ENCODE results near the gene STXBP2.

DNA sequence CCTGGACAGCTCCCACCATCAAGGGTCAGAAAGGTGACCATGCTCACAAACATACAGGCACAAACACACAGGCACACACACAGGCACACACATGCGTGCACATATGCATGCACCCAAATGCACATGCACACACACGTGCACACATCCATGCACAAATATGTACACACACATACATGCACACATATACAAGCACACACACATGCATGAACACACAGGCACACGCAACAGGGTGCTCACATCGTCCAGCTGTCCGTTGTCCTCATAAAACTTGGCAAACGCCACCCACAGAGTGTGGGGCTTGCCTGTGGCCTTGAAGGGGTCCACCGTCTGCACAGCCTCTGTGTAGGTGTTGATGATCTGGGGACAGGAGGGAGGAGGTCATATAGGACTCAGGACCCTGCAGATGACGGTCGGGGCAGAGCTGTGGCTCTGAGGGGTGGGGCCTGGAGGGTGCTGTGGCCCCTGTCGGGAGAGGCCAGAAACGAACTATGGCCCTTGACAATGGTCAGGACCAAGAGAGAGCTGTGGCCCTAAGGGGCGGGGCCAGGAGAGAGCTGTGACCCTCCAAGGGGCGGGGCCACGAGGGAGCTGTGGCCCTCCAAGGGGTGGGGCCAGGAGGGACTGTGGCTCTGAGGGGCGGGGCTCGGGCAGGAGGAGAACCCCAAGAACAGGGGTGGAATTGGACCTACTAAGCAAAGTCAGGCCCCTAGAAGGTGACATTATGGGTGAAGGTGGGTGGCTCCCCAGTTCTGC lies 13.8 kb upstream of the STXBP2 start:
- TF ChIP-seq ZNF830 (CRISPR knock-in tag; IDR thresholded peaks at IDR 0.05) = no peak
- TF ChIP-seq GABPA (tag; conservative IDR thresholded peaks at IDR 0.05; ENCODE audit: low read depth) = no peak
- no peak for TF ChIP-seq TAF9B (IDR thresholded peaks at IDR 0.05; ENCODE audit: partially characterized antibody)
- TF ChIP-seq, protein P1, sequence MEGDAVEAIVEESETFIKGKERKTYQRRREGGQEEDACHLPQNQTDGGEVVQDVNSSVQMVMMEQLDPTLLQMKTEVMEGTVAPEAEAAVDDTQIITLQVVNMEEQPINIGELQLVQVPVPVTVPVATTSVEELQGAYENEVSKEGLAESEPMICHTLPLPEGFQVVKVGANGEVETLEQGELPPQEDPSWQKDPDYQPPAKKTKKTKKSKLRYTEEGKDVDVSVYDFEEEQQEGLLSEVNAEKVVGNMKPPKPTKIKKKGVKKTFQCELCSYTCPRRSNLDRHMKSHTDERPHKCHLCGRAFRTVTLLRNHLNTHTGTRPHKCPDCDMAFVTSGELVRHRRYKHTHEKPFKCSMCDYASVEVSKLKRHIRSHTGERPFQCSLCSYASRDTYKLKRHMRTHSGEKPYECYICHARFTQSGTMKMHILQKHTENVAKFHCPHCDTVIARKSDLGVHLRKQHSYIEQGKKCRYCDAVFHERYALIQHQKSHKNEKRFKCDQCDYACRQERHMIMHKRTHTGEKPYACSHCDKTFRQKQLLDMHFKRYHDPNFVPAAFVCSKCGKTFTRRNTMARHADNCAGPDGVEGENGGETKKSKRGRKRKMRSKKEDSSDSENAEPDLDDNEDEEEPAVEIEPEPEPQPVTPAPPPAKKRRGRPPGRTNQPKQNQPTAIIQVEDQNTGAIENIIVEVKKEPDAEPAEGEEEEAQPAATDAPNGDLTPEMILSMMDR (IDR thresholded peaks at IDR 0.05 in 2 of 3, conservative IDR thresholded peaks at IDR 0.05 in 1 of 3; ENCODE audit: insufficient read depth in 2 of 3, low read depth in 1 of 3, low read length in 3 of 3) = no peak
- TF ChIP-seq, protein P2, sequence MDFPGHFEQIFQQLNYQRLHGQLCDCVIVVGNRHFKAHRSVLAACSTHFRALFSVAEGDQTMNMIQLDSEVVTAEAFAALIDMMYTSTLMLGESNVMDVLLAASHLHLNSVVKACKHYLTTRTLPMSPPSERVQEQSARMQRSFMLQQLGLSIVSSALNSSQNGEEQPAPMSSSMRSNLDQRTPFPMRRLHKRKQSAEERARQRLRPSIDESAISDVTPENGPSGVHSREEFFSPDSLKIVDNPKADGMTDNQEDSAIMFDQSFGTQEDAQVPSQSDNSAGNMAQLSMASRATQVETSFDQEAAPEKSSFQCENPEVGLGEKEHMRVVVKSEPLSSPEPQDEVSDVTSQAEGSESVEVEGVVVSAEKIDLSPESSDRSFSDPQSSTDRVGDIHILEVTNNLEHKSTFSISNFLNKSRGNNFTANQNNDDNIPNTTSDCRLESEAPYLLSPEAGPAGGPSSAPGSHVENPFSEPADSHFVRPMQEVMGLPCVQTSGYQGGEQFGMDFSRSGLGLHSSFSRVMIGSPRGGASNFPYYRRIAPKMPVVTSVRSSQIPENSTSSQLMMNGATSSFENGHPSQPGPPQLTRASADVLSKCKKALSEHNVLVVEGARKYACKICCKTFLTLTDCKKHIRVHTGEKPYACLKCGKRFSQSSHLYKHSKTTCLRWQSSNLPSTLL (IDR thresholded peaks at IDR 0.05) = no peak
- TF ChIP-seq POLR2A (conservative IDR thresholded peaks at IDR 0.05) = 0 out of 2 replicates have a peak, but pooled peaks have one; percentile 36
- TF ChIP-seq, protein P3, sequence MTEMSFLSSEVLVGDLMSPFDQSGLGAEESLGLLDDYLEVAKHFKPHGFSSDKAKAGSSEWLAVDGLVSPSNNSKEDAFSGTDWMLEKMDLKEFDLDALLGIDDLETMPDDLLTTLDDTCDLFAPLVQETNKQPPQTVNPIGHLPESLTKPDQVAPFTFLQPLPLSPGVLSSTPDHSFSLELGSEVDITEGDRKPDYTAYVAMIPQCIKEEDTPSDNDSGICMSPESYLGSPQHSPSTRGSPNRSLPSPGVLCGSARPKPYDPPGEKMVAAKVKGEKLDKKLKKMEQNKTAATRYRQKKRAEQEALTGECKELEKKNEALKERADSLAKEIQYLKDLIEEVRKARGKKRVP (CRISPR knock-in tag; IDR thresholded peaks at IDR 0.05) = no peak
- TF ChIP-seq, protein P4, sequence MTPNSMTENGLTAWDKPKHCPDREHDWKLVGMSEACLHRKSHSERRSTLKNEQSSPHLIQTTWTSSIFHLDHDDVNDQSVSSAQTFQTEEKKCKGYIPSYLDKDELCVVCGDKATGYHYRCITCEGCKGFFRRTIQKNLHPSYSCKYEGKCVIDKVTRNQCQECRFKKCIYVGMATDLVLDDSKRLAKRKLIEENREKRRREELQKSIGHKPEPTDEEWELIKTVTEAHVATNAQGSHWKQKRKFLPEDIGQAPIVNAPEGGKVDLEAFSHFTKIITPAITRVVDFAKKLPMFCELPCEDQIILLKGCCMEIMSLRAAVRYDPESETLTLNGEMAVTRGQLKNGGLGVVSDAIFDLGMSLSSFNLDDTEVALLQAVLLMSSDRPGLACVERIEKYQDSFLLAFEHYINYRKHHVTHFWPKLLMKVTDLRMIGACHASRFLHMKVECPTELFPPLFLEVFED (CRISPR knock-in tag; conservative IDR thresholded peaks at IDR 0.05) = no peak
- TF ChIP-seq SETDB1 (IDR thresholded peaks at IDR 0.05; ENCODE audit: low read length) = no peak
- TF ChIP-seq EZH2 (IDR thresholded peaks at IDR 0.05; ENCODE audit: borderline replicate concordance, low read depth, low read length) = no peak
- TF ChIP-seq ZNF41 (CRISPR knock-in tag; conservative IDR thresholded peaks at IDR 0.05) = no peak
- no peak for TF ChIP-seq KLF16 (IDR thresholded peaks at IDR 0.05)
- TF ChIP-seq RFX5 (IDR thresholded peaks at IDR 0.05; ENCODE audit: low read depth, low read length) = no peak
- TF ChIP-seq DNMT1 (IDR thresholded peaks at IDR 0.05) = no peak
